HG03025 (cell line): ENCODE data around the gene HDGF.

Experiments used
- ATAC-seq: cut with Tn5 transposase; IDR thresholded peaks from one replicate; pipeline ENCODE4 v1.9.1; 2021; ENCODE audit warnings: mild to moderate bottlenecking, moderate library complexity; ENCODE audit not compliant: unreplicated experiment, low FRiP score

Gene HDGF

DNA sequence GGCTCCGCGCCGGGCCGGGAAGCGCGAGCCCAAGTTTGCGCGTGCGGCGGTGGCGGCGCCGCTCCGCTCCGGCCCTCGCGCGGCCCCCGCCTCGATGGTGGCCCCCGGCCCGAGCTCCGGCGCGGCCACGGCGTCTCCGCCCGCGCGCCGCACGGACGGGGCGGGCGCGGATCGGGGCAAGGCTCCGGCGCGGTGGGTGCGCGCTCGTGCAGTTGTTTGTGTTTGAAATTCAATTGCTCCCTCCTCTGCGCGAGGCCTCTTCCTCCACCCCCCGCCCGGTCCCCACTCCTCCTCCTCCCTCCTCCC, at the start of gene HDGF:
Gene HDGF (minus strand): TSS at position 225 of the 306 bp plus-strand sequence. CDS start 246 bp downstream, outside the sequence.
- ATAC-seq = peak; percentile 7

DNA sequence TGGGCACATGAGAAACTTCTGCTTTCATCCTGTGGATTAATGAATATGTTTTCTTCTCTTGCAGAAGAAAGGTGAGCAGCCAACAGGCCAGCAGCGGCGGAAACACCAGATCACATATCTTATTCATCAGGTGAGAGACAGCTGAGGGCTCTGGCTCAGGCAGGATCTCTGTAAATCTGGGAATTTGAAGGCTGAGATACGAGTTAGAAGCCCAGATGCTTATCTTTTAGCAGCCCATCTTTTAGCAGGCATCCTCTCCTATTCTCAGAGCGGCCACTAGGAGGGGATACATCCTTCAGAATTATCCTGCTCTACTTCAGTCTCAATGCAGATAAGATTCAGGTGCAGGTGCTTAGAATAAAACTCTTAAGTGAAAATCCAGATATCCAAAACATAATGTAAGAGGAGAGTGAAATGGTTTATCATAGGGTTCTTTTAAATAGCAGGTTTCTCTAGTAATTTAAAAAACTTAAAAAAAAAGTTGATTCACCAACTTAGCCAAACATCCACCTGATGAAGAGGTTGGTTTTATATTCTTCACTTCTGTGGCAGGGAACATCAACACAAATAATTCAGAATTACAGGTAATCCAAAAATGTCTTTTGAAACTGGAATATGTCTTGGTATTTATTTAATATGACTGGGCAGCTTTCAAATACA, 45.9 kb upstream of the HDGF start:
- no peak for ATAC-seq

- ATAC-seq = no peak
These were observed 45.0 kb upstream of the HDGF start for GRCh38 chr1:156796340-156797097.

GRCh38 chr1:156795787-156796186, 44.3 kb upstream of the HDGF start:
- no peak for ATAC-seq

GRCh38 chr1:156795374-156795733, 43.9 kb upstream of the HDGF start:
- ATAC-seq = no peak

DNA sequence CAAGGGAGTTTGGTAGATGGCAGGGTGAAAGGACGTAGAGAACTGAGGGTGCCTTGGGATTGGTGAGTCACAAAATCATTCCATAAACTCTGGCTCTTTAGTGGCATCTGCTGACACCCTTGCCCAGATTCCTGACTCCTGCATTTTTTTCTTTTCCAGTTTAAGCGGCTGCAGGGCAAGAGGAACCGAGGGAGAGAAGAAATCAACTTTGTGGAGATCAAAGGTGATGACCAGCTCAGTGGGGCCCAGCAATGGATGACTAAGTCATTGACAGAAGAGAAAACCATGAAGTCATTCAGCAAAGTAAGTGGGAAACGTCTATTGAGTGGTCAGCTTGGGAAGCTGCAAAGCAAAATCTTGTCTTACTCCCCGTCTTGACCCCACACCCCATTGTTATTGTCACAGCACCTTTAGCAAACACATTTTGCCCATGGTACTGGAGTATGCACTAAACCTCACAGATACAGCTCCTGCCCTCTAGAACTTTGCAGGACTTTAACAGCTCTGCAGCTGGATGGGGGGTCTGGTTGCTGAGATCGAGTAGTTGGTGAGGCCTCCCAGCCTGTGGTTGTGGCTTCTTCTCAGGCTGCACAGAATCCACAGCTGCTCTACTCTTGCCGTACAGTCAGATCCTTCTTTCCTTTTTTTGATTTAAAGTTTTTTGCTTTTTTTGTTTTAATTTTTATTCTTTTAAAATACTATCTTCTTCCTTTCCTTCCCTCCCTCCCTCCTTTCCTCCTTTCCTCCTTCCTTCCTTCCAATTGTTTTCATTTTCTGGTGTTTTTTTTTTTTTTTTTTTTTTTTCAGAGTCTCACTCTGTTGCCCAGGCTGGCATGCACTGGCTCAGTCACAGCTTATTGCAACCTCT, 43.3 kb upstream of the HDGF start:
- ATAC-seq = no peak

- no peak for ATAC-seq
These were observed 38.3 kb upstream of the HDGF start for GRCh38 chr1:156789621-156790318.

- no peak for ATAC-seq
These were observed 36.7 kb upstream of the HDGF start for GRCh38 chr1:156788136-156788535.

GRCh38 chr1:156786640-156787039, 35.2 kb upstream of the HDGF start:
- no peak for ATAC-seq

DNA sequence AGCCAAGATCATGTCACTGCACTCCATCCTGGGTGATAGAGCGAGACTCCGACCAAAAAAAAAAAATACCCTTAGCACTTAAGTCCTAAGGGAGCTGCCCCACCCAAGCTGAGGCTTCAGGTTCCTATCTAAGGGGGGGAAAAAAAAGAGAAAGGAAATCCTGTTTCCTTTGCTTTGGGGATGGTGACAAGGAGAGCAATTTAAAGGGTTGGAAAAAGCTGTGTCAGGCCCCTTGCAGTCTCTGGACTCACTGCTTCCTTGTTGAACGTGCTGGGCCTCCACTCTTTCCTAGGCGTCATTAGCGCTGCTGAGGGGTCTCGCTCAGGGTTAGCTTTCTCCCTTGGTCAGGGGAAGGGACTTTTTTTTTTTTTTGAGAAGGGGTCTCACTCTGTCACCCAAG, 34.0 kb upstream of the HDGF start:
- no peak for ATAC-seq

GRCh38 chr1:156781585-156782186, 30.2 kb upstream of the HDGF start:
- ATAC-seq = no peak

- ATAC-seq = no peak
These were observed 26.1 kb upstream of the HDGF start for GRCh38 chr1:156777573-156777972.

DNA sequence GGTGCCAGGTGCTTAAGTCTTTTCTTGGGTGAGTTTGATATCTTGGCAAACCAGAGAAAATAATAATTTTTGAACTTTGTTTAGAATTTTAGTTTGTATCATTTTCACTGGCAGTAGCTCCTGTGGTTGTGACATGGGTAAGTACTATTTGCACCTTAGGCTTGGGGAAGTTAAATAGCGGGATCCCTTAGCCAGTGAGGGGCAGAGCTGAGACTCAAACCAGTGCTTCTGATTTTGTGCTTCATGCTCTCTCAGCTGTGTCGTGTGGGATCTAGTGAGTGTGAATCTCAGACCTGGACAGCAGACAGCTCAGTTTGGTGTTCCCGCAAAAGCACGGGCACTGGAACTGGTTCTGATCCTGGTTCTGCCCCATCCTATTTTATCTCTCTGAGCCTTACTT, 25.5 kb upstream of the HDGF start:
- no peak for ATAC-seq

DNA sequence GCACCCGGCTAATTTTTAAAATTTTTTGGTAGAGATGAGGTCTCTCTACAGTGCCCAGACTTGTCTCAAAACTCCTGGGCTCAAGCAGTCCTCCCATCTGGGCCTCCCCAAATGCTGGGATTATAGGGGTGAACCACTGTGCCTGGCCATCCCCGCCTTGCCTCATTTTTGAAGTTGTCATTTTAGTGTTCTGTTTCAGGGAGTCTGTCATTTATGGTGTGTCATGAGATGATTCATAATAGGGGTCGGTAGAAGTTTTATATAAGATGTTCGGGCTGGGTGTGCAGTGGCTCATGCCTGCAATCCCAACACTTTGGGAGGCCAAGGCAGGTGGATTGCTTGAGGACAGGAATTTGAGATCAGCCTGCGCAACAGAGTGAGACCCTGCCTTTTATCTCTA, 24.3 kb upstream of the HDGF start:
- ATAC-seq = no peak

- ATAC-seq = no peak
These were observed 22.1 kb upstream of the HDGF start for GRCh38 chr1:156773607-156774006.

DNA sequence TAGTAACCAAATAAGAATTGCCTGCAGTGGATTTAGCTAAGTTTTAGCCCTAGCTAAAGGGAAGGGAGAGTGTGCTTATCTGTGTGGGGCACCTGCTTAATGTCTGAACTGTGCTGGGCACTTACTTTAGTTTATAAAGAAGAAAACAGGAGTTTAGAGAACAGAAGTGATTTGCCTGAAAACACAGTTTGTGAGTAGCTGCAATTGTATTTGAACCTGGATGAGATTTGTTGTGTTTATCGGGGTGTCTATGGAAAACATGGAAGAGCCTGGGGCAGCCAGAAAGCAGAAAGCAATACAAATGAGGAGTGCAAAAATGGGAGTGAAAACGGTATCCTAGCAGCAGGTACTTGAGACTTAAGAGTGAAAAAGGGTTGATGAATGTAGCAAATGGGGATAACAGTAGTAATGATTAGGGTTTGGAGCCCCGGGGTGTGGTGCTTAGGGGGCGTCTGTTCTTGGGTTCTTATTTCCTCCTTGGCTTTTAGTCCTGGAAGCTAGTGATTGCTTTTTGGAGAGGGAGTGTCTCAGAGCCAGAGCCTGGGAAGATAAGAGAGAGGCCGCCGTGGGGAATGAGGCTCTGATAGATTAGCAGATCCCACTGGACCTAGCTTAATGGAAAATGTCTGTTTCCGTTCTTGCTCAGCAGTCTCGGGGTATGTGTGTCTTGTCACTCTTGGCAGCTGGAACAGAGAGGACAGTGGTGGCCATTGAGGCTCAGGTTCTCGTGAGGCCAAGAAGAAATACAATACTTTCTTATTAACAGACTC, 21.4 kb upstream of the HDGF start:
- no peak for ATAC-seq

DNA sequence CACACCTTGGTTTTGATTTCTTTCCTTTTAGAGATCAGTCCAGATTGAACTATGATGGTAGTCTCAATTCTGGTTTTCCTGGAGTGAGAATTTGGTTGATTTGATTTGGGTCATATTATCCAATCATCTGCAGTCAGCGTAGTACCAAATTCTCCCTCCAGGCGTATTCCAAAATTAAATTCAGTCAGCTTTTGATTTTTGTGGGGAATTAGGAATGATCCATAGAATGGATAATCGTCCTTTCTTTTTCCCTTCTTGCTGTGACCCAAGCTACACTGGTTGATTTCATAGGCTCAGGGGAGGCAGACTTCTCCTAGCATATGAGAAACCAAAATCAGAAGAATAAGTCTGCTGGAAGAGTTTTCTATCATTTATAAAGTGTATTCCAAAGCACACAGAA, 20.7 kb upstream of the HDGF start:
- ATAC-seq = no peak

DNA sequence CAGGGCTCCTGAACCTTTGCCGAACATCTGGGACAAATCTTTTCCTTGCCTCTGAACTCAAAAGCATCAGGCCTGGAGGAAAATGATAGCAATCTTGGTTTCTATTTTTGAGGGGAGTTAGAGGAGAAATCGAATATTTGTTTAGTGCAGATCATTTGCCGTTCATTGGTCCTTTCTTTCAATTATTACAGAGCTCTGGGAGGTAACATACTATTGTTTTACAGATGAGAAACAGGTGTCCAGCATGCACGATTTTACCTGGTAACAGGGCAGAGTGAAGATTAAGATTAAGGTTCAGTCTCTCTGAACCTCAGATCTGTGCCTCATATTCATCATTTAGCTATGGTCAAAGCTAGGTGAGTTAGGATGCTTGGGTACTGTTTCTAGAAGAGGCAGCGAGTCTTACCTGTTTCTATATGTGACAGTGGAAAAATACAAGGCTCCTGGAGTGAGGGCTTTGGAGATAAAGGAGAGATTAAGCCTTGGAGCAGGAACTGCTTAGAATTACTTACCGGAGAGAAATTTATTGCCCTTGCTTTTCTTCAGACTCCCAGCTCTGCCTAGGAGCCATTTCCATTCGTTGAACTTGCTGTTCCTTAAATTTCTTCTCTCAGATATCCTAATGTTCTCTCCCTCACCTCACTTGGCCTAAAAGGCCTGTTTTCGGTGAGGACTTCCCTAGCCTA, 17.3 kb upstream of the HDGF start:
- no peak for ATAC-seq
